ENCODE measurements around the gene GABPB2.

Gene GABPB2

DNA sequence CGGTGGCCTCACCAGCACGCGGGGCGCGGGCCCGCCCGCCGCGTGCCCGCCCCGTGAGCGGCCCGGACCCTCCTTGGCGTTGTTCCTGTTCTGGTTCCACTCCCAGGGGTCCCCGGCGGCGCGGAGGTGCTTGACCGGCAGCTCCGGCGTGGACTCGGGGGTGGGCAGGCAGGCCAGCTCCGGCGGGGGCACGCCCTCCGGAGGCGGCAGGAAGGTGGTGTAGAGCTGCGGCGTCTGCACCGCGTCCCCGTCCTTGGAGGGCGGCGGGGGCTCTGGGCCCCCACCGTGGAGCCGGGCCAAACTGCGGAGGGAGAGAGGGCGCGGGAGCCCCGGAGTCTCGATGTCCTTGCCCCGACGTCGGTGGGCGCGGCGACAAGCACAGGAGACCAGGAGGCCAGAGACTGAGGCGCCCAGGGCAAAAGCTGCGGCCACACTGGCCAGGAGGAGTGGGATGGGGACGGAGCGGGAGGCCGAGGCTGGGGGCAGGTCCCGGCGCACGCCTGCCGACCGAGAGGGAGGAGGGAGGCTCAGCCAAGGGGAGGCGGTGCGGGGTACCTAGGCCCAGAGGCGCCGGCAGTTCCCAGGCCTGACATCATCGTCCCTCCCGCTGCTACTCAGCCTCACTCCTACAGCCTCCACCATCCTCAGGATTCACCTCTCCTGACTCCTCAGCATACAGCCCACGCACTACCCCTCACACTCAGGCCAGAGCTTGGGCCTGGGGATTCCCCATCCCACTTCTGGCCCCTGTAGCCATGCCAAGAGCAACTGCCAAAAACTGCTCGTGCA, 62.7 kb downstream of the GABPB2 start:
- DNase-seq (ENCODE audit: low spot score) = no peak

DNA sequence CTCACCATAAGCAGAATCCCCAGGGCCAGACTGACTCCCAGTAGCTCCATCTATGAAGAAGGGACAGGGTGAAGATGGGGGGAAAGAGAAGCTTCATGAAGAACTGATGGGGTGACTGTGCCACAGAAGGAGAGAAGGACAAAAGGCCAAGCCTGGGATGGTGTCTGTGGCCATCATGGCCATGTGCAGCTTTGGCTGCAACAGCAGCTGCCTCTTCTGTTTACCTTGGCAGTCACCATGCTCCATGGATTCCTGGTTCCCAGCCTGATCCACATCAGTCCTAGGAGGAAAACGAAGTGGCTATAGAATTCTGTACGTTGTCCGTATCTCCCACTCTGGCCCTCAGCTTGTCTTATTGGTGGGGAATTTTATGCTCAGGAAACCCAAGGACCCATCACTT, 63.8 kb downstream of the GABPB2 start:
- no peak for DNase-seq (ENCODE audit: low spot score)

DNA sequence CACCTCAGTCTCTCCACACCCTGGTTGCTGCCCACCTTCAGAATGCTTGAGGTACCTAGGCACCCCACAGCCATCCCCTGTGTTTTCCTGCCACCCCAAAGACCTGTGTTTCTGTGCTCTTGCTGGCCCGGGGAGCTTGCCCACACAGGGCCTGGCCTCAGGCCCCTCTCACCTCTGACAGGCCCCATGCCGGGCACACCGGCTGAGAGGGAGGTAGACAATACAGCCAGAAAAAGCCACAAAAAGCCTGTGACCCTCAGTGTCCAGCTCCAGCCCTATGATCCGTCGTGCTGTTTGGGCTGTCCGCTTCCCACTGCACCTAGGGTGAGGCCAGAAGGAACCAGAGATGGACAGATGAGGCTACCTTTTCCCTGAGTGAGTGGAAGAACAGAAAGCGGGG, 64.4 kb downstream of the GABPB2 start:
- DNase-seq (ENCODE audit: low spot score) = no peak

DNA sequence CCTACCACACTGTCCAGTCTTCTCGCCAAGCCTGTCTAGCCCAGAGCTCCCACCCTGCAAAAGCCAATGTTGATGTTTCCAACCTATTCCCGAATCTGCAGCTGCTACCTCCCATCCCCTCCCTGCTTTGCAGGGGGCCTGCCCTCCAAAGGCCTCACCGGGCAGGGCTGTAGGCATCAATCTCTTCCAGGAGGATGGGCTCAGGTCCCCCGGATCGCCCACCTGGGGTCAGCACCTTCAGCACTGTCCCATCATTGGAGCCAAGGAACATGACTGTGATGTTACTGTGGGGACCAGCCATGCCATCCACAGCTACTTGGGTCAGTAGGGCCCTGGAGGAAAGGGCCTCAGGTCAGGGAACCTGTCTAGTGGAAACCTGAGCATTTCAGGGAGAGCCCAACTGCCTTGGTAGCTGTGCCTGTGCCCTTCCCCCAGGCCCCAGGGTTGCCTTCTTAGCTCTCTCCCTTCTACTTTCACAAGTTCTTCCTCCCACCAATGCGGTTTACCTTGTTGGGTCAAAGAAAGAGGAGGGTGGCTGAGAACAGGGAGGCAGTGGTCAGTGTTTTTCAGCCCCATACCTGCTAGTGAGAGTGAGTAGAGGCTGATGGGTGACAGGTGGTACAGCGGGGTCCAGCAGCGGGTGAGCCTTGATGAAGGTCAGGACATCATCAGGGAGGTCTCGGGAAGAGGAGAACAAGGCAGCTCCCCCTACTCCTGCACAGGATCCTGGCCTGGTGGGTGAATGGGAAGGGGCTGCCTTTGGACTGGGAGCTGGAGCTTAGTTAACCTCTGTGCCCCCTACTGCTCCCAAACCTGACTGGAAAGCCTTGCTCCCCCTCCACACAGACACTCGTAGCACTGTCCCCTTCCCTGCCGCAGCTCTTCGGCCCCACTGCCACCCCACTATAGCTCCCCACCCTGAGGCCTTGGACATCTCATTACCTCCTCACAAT, 65.1 kb downstream of the GABPB2 start:
- DNase-seq (ENCODE audit: low spot score) = no peak

DNA sequence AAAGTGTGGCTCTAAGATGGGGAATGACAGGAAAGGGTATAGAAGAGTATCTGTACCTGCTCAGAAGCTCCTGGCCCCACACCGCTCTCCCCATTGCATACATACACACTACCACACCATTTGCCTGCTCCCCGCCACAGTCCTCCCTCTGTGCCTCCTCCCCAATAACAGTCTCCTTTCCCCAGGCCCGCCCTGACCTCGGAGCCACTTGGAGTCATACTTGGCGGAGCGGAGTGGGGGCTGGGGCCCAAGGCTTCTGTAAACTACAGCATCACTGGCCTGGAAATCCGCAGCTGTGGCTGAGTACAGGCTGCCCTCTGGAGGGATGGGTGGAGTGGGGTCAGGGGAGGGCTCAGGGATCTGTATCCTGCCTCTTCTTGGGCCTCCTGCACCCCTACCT, 67.2 kb downstream of the GABPB2 start:
- no peak for DNase-seq (ENCODE audit: low spot score)

DNA sequence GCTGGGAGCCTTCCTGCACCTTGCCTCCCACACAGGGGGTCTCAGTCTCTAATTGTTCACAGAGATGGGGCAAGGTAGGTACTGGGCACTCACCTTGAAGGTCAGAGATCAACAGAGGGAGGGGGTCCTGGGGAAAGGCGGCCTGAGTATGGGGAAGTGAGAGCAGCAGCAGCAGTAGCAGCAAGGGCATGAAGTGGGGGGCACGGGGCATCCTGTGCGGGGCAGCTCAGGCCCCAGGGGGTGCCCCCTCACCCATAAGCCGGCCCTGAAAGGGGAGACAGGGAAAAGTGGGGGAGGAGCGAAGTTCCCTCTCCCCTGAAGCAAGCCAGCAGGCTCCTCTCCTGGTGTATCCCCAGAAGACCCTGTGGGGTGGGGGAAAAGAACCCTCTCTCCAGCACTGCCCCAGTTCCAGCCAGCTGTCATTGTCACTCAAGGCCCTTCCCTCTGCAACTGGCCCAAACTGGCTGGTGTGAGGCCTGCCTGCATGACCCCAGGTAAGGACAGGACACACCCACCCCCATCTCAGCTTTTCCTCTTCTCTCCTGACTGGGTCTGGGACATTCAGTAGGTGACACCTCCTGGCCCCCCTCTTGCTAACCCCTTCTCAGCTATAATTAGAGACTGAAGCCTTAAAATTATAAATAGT, 72.0 kb downstream of the GABPB2 start:
- no peak for DNase-seq (ENCODE audit: low spot score)

DNA sequence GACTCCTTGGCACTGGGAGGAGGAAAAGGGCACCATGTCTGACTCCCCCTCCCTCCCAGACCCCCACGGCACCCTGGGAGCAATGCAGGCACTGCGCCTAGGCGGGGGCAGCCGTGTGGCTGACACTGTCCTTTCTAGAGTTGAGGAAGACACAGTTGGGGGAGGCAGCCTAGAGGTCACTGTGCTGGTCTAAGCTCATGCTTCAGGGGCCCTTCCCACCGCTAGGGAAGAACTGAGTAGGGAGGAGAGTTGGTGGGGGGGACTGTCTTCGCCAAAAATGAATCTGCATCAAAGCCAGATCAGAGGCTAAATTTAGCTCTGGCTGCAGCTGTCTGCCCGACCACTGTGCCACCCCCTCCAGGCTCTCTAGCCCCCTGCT, 72.5 kb downstream of the GABPB2 start:
- no peak for DNase-seq (ENCODE audit: low spot score)

DNA sequence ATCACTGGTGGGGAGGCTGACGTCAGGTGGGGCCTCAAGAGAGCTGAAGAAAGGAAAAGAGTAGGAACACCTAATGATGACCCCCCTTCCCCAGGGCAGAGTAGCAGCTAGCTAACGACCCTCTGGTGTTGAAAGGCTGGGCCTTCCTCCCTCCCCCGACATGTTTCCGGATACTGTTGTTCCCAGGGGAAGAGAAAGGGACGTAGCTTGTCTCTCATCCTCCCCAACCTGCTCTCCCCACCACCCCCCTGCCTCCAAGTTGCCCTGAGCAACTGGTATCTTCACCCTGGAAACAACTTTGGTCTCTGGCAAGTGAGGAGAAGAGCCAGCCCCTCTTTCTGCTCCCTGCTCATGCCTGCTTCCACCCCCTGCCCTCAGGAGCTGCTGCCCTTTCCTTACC, 73.4 kb downstream of the GABPB2 start:
- DNase-seq (ENCODE audit: low spot score) = no peak

DNA sequence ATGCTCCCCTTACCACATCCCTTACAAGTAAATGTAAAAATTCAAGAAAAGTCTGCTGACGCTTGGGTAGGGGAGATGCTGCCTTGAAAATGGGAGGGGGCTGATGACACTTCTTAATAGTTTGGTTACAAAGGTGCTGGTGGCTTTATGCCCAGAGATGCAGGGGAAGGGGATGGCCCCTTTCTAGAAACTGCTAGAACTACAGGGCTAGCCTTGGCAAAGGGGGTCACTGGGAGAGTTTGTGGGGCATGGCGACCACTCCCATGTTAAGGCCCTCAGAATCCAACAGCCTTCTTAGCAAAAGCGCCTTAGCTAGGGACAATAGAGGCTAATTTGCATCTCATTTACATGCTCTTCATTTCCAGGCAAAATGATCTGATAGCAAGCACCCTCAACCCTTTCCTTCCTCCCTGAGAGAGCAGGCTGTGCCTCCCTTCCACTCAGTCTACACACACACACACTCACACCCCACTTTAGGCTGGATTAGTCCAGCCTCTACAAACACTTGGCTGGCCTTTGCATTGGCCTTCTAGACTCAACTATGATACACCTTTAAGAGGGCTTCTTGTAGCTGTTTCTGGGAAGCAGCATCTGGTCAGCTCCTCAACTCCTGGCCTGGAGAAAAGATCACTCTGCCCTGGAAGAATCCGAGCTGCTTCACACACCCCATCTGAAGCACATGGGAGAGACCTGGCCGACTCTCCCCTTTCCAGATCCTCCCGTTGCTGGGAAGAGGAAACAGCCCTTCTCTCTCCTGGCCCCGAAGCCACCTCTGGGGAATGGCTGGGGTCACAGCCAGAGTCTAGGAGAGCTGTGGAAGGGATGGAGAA, 74.1 kb downstream of the GABPB2 start:
- DNase-seq (ENCODE audit: low spot score) = no peak

DNA sequence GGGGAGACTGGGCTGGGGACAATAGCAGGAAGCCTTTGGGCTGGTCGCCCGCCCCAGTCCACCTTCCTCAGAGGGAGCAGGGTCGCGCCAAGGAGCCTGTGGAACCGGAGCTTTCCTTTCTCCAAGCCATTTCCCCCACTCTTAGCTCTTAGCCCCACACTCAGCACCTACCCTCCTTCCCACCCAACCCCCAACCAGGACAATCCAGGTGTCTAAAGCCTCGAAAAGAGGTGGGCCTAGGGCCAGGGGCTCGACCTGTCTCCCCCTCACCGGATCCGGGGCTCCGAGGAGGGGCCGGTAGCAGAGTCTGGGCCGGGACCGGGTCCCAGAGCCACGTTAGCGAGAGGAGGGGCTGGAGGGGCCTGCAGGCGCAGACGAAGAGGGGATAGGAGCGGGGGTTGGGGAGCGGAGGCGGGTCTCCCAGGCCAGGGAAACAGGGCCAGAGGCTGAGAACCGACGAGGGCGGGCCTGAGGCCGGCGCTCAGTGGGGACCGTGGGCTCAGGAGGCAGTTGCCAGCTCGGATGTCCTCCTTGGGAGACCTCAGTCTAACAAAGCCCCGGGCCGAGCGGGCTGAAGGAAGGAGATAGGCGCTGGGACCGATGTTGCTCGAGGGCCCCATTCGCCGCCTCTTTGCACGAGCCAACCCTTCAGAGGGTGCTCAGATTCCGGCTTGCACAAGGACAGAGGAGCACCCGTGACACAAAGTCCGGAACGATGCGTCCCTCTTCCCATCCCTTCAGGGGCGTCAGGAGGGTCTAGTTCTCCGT, 74.9 kb downstream of the GABPB2 start:
- DNase-seq (ENCODE audit: low spot score) = no peak

DNA sequence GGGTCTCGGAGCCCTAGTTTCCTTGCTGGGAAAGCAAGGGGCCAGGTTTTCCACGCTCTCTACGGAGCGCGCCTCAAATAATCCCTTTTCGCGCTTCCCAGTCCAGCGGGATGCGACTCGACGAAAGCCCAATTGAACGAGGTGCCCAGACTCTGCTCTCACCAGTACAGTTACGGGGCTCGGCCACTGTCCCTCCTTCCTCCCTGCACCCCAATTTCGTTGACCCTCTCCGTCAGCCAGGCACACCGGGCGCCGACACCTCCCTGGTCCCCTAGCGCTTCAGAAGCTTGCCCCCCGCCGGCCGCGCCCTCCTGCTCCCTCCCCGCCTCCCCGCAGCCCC, 75.5 kb downstream of the GABPB2 start:
- no peak for DNase-seq (ENCODE audit: low spot score)

DNA sequence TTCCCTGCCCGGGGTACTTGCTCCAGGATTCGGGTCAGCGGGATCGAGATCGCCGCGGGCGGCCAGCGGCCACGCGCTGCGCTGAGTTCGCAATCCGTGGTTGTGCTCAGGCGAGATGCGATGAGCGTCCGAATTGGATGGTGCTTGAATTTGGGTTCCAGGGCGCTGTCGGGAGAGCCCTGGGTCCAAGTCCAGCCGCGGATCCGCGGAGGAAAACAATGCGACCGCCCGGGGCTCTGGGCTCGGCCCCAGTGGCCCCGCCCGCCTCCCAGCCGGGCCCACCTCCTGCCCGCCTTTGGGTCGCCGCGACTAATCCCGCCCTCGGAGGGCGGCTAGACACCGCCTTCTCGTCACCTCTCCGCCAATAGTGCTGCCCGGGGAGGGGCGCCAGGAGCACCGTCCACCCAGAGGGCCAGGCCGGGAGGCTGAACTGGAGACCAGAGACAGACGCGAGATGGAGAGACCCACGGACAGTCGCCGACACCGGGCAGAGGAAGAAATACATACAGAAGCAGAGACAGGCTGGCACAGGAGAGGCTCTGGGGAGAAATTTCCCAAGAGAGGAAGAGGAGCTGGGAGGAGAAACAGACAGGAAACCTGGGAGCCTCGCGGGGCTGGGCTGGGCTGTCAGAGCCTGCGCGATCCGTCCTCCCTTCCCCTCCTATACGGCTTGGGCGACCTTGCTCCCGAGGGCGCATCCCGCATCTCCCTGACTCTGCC, 76.0 kb downstream of the GABPB2 start, which contains the start of gene SEMA6C:
Gene SEMA6C, minus strand, starts transcription at position 220 of the 720 bp plus-strand sequence. CDS start 4,010 bp downstream, outside the sequence.
- peak; percentile 89 for DNase-seq (ENCODE audit: low spot score)

DNA sequence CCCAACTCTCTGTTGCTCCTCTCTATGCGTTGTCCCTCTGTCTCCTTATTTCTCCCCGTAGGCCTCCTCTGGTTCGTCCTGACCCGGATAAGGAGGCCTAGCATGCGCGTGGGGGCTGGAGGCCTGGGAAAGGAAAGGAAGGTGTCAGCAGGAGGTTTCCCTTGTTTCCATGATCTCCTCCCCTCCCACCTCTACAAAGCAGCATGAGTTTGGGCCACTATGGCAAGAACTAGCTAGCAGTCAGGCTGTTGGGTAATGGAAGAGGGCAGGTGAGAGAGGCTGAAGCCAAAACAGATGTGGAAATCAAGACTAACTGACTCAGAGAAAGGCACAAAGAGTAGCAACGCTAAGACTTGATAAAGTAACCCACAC, 76.6 kb downstream of the GABPB2 start:
- DNase-seq (ENCODE audit: low spot score) = no peak

DNA sequence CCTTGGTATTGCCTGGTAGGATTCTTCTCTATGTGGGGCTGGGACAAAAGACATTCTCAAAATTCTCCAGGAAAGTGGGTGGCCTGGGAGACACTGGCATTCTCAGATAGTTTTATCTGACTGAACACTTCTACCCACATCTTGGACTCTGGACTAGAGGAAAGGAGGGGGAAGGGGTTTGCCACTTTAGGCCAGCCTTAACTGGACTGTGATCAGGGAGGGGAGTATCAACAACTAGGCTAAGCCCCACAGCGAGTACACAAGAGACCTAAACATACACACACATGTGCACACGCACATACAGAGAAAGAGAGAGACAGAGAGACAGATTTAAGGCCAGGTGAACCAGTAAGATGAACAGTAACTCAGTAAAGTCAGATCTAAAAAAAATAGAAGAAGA, 77.1 kb downstream of the GABPB2 start:
- DNase-seq (ENCODE audit: low spot score) = no peak

DNA sequence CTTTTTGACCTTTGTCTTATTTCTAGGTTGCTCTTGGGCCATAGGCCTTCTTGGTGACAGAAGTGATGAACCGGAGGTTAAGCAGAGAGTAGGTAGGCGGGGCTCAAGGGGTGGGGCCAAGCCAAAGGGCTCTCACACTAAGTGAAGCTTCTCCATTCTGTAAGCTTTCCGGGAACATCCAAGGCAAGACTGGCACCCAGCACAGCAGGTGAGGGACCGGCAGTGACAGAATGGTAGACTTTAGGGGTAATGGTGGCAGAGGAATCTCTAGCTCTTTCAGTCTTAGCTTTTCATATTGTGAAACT, 85.9 kb downstream of the GABPB2 start, which contains the start of gene TNFAIP8L2:
Gene TNFAIP8L2, plus strand, starts transcription at position 135 of the 305 bp plus-strand sequence. CDS start 2,049 bp downstream, outside the sequence.
- DNase-seq (ENCODE audit: low spot score) = no peak

DNA sequence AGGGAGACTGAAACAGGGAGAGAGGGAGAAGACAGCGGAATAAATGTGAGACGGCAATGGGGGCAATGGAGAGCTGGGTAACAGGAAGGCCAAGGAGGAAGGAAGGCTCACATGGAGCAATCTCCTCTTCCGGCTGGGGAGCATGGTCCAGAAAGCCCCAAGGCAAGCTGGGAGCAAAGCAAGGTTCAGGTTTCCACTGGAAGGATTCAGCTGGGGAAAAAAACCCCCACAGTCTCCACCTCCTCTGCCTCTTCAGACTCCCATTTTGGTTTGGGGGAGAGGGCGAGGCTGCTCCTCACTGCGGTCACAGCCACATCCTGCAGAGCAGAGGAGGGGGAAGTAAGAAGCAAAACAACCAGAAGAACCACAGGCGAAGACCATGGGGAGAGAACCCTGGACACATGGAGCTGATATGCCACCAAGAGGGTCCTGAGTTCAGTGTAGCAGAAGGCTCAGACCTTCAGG, 86.5 kb downstream of the GABPB2 start:
- no peak for DNase-seq (ENCODE audit: low spot score)

DNA sequence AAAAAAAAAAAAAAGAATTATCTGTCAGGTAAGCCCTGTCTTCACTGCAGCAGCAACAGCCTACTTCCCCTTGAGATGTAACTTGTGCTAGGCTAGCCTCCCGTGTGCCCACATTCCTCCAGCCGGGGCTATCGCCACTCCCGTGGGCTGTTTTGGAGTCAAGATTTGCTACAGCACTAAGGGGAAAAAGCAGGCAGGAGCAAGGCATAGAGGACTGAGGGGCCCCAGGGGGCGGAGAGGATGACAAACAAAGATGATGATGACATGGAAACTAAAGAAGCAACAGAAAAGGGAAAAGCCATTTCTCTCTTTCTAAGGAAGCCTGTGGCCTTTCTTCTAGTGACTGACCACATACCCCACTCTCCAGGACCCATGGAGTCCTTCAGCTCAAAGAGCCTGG, 87.8 kb downstream of the GABPB2 start:
- no peak for DNase-seq (ENCODE audit: low spot score)

DNA sequence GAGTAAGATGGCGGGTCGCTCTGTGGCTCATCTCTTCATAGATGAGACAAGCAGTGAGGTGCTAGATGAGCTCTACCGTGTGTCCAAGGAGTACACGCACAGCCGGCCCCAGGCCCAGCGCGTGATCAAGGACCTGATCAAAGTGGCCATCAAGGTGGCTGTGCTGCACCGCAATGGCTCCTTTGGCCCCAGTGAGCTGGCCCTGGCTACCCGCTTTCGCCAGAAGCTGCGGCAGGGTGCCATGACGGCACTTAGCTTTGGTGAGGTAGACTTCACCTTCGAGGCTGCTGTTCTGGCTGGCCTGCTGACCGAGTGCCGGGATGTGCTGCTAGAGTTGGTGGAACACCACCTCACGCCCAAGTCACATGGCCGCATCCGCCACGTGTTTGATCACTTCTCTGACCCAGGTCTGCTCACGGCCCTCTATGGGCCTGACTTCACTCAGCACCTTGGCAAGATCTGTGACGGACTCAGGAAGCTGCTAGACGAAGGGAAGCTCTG, 88.2 kb downstream of the GABPB2 start:
- no peak for DNase-seq (ENCODE audit: low spot score)

DNA sequence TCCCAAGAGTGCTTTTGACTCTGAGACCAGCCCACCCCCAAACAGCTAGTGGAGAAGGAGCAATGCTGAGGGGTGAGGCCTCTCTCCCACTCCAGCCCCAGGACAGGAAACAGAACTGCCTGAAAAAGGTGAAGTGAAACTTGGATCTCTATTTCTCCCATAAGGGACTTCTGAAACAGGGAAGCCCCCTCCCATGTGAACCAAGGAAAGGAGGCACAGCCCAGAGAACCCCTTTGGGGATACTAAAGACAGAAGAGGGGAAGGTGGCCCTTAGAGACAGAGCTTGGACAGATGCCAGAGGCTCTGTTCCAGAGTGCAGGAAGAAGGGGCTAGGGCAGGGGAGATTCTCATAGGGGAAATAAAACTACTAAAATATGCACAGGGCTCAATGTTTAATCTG, 88.8 kb downstream of the GABPB2 start:
- DNase-seq (ENCODE audit: low spot score) = no peak

DNA sequence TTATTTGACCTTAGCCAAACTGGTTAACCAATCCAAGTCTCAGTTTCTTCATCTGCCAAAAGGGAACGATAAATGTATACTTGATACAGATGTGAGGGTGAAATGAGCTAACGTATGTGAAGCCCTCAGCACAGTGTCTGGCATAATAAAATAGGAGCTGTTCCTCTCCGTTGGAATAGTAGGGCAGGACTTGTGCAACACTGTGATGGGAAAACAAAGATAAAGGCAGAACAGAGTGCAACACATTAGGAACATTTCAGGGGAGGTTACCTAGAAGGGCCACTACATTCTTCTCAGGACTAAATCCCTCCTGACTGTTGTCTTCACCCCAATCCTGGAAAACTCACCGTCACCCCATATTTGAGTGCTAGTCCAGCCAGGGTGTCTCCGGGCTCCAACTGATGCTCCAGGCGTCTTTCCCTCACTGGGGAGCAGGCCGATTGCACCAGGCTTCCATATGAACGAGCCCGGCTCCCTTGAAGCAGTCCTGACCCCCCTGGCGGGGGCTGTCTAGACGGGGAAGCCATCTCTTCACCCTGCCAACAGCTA, 94.2 kb downstream of the GABPB2 start:
- peak; percentile 29 for DNase-seq (ENCODE audit: low spot score)
